Midbrain (tissue), 1 donor: Measurements from ENCODE around the gene MRPS34.

Source experiments
- DNase-seq: peaks from one replicate; lab custom pipeline; 2025; lab: John Stamatoyannopoulos, UW

MRPS34 gene

GRCh38 chr16:1781758-1782407, 8.9 kb upstream of the MRPS34 start:
- DNase-seq: no peak

DNA sequence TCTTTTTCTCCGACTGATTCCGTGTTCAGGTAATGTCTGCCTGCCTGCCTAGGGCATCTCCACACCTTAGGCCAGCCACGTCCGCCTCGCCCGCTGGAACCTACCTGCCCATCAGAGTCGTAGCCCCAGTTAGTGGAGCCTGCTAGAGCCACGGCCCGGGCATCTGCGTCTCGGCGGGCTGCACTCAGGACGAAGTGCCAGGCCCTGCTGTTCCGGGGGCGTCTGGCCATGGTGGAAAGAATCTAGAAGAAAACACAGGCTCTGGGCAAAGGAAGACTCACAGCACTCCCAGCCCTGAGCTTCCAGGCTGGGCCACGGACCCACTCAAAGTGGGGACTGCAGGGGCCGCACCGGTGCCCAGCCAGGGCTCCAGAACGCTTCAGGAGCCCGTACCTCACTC, 8.3 kb upstream of the MRPS34 start:
- DNase-seq: no peak

- no peak for DNase-seq
Measured at GRCh38 chr16:1780677-1781072, 7.7 kb upstream of the MRPS34 start.

GRCh38 chr16:1779741-1780676, 7.1 kb upstream of the MRPS34 start:
- DNase-seq: no peak

DNA sequence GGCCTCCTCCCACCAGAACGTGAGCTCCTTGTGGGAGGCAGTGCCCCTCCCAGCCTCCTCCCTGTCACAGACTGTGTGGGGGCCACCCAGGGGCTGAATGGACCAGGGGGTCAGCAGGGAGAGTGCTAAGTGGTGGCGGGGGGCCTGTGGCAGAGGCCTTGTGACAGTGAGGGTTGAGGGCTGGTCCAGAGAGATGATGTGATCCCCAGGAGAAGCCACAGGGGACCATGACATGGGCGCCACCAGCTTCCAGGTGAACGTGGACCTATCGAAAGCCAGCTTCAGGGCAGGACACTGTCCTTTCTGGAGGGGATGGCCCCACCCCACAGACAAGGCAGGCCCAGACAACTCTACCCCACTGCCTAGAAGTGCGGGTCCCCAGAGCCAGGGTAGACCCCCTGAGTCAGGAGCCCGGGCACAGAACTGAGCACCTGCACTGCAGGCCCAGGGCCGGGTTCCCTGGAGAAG, 6.3 kb upstream of the MRPS34 start:
- DNase-seq: no peak

DNA sequence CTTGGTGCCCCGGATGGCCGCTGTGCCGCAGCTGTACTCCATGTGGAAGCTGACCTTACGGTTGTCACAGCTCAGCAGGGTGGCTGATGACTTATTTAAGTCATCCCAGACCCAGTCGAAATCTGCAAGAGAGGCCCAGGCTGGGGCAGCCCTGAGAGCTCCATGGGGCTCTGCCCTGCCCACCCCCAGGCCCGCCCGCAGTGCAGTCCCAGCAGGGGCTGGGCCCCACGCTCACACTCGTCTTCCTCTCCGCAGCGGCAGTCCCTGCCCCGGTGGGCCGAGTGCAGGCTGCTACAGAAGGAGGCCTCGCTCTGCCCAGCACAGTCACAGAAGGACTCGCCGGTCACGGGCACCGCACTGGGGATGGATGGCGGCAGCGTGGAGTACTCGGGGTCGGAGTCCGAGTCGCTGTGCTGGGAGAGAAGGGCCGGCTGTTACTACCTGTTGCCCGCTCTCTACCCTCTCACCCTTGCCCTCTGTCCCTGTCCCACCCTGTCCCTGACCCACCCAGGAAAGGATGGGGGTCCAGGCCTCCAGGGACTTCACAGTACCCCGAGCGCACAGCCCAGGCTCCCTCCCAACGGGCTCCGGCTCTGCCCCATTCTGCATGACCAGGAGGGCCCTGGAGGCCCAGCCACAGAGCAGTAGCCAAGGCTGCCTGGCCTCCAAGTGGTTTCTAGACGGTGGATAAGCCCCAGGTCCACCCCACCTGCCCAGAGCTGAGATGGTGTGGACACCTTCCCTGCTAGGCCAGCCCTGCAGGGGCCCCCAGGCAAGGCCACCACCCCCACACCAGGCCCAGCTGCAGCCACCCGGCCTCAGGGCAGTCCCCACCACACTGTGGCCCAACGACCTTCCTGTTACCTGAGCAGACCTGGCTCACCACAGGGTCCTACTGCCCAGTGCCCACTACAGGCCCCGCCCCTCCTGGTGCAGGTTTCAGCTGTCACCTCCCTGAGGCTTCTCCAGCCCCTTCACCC, 5.6 kb upstream of the MRPS34 start:
- no peak for DNase-seq

DNA sequence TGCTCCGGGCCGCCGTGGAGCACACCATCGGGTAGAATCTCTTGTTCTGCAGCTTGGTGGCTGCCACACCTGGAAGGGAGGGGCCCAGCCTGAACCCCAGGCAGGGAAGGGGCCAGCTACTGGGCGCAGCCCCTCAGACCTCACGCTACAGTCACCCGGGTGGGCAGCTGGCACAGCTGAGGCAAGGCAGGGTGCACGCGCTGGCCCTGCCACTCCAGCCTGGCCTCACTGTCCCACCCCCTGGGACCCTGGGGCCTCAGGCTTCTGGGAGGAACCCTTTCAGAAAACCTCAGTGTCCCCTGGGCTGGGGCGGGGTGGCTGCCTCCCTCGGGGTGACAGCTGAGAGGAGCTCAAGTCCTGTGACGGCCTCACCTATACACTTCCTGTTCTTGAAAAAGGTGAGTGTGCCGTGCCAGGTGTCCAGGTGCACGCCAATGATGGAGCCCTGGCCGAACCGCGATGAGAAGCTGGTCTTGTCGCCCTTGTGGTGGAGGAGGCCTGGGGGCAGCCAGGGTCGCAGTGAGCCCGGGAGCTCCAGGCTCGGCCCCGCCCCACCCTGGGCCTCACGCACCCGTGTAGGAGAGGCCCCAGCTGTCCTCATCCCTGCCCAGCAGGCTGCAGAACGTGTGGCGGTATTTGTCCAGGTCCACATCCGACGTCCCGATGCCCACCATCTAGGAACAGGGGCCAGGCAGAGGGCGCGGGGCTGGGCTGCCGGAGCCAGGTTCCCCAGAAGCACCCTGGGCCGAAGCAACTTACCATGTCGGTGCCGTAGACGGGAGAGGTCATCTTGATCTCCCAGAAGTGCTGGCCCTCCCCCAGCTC, 4.7 kb upstream of the MRPS34 start:
- DNase-seq: no peak

- no peak for DNase-seq
Measured at GRCh38 chr16:1776991-1777374, 4.0 kb upstream of the MRPS34 start.

- no peak for DNase-seq
Measured at GRCh38 chr16:1776672-1776955, 3.7 kb upstream of the MRPS34 start.

GRCh38 chr16:1775846-1776671, 3.1 kb upstream of the MRPS34 start:
- DNase-seq: no peak

DNA sequence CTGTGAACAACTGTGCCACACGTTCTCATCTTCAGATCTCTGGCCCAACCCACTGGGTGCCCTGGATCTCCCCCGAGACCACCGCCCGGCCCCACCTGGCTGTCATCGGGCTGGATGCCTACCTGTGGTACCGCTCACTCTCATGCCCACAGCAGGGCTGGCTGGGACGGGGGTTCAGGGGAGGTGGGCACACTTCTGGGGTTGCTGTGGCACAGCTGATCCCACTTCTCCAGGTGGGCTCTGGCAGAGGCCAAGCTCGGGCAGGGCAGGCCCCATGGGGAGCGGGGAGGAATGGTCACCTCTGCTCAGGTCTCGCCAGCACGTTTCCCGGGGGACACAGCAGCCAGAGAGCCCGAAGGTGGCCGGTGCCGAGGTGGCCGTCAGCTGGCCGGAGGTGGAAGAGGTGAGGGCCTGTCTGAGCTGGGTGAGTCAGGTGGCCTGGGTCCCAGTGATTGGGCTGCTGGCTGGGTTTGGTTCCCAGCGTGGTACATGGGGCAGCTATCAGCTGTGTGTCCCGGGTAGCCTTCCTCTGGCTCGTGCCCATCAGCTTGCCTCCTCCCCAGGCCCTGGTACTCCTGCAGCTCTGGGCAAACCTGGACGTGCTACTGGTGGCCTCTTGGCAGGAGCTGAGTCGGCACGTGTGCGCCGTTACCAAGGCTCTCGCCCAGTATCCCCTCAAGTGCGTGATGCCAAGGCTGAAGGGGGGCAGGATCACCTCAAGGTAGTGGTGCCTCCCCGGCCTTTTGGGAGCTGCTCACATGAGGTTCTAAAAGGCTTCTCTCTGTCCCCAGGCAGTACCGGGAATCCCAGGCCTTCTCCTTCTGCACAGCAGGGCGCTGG, 2.3 kb upstream of the MRPS34 start:
- DNase-seq: no peak

GRCh38 chr16:1774448-1774780, 1.5 kb upstream of the MRPS34 start:
- no peak for DNase-seq

GRCh38 chr16:1773703-1774447, 941 bp upstream of the MRPS34 start:
- DNase-seq: no peak

DNA sequence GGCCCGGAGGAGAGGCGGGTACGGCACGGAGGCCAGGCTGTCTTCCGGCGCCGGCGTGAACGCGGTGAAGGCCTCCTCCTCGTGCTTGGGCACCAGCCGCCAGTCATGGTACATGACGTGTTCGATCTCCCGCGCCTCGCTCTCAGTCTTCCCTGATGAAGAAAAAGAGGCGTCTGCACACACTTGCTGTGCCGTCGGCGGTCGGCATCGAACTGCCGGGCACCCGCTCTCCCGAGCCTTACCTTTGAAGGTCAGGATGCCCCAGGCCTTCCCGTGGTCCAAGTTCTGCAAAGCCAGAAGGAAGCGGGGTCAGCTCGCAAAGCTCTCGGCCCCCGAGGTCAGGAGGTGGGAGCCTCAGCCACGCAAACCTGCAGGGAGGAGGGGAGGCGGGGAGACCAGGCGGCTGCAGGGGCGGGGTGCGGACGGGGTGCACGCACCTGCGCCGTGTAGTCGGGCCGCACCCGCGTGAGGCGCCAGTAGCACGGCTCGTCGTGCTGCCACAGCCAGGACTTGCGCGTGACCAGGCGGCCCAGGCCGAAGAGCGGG, 499 bp downstream of the MRPS34 start, which contains the start of gene EME2:
TSS of gene EME2 (plus strand) at position 449 of the 546 bp plus-strand sequence. CDS start 418 bp downstream, outside the sequence.
- no peak for DNase-seq

- DNase-seq: no peak
Measured at GRCh38 chr16:1771864-1772361, 1.0 kb downstream of the MRPS34 start.

DNA sequence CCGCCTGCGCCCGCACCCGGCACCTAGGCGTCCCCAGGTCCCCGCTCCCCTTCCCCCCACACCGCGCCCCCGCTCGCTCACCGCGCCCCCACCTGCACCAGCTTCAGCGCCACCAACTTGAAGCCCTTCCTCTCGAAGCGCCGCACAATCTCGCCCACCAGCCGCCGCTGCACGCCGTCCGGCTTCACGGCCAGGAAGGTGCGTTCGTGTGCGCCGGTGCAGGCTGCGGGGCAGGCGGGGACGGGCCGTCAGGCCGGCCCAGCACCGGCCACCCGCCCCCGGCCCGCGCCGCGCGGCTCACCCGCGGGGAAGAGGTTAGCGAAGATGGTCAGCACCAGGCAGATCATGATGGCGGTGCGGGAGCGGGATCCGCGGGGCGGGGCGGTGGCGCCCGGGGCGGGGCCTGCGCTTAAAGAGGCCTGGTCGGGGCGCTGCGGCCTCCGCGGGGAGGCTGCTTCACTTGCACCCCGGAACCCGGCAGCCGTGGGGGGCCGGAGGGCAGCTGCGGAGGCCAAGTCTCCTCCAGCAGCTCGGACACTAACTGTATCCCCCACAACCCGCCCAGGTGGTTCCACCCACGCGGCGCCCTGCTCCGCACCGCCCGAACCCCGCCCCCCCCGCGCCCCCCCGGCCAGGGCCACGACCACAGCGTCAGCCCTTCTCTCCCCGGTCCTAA, 1.6 kb downstream of the MRPS34 start, which contains the start of gene NME3:
TSS of gene NME3 (minus strand) at position 356 of the 676 bp plus-strand sequence. CDS start at position 347, 9 bp downstream.
- DNase-seq: peak; percentile 55

- peak; percentile 31 for DNase-seq
Measured at GRCh38 chr16:1770328-1771187, 2.4 kb downstream of the MRPS34 start.
